ENCODE results near the gene PDE6C. TPM values are rescaled to one million over a fixed set of nuclear protein-coding genes. Genes with fewer than 3 reads are reported as not detected.

Gene PDE6C
- total and polyA plus RNA-seq, 4 donors = not detected

DNA sequence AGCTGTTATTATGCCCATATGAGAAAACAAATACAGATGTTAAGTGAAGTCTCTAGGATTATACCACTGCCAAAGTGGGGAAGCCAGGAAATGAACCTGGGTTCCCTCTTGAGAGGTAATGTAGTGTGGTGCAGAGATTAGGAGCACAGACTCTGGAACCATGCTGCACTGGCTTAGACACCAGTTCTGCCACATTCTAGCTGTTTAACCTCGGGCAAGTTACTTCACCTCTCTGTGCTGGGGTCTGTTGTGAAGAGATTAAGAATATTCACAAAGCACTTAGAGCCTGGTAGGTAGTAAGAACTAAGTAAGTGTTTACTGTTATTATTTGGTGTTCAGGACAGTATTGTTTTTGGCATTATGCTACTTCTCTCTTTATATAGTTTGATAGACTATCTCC, 41.9 kb downstream of the PDE6C start:
- WGBS, 2 donors = 85 to 88% methylated on average over 1 of the region's 1 CpG
- H3K9ac ChIP-seq (ENCODE audit: insufficient read depth in 1 of 2, low read length in 2 of 2) = no peak overlapping the region
- H3K9me3 ChIP-seq (ENCODE audit: control insufficient read depth in 4 of 4, insufficient read depth in 3 of 4, low read length in 3 of 4) = no peaks in the 10 kb centered on the region
- no peaks in the 10 kb centered on the region for H3K27me3 ChIP-seq (ENCODE audit: control insufficient read depth in 3 of 3, insufficient read depth in 3 of 3, low read length in 2 of 3)
- DNase-seq = no peak
- H3K36me3 ChIP-seq (ENCODE audit: control insufficient read depth in 4 of 4, insufficient read depth in 4 of 4, low read length in 4 of 4) = no peaks in the 10 kb centered on the region
- TF ChIP-seq, protein P1, sequence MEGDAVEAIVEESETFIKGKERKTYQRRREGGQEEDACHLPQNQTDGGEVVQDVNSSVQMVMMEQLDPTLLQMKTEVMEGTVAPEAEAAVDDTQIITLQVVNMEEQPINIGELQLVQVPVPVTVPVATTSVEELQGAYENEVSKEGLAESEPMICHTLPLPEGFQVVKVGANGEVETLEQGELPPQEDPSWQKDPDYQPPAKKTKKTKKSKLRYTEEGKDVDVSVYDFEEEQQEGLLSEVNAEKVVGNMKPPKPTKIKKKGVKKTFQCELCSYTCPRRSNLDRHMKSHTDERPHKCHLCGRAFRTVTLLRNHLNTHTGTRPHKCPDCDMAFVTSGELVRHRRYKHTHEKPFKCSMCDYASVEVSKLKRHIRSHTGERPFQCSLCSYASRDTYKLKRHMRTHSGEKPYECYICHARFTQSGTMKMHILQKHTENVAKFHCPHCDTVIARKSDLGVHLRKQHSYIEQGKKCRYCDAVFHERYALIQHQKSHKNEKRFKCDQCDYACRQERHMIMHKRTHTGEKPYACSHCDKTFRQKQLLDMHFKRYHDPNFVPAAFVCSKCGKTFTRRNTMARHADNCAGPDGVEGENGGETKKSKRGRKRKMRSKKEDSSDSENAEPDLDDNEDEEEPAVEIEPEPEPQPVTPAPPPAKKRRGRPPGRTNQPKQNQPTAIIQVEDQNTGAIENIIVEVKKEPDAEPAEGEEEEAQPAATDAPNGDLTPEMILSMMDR (IDR thresholded peaks at IDR 0.05; ENCODE audit: control extremely low read depth, extremely low read depth) = no peak
- H3K27ac ChIP-seq (ENCODE audit: low read depth in 1 of 2, low read length in 1 of 2) = no peak overlapping the region
- no peak overlapping the region for H3K4me3 ChIP-seq
- no peak for ATAC-seq (ENCODE audit: insufficient read depth, low FRiP score)
- H3K4me1 ChIP-seq (ENCODE audit: control insufficient read depth in 5 of 5, insufficient read depth in 5 of 5, low read length in 5 of 5) = no peaks in the 10 kb centered on the region

DNA sequence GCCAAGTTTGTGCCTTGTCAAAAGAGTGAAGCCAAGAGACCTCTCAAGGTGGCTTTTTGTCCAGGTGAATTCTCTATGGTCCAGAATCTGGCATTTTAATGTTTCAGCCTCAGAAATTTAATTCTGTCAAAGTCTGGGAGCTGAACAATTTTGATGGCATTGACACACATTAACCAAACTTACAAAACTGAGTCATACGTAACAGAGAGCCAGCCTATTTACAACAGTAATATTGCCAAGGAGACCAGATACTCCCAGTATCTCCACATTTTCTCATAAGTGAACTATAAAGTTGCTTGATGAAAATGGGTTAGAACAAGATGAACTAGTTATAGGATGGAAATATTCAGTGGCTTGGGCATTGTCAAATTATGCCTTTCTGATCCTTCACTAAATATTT, 43.8 kb downstream of the PDE6C start:
- H3K4me1 ChIP-seq (ENCODE audit: control insufficient read depth in 5 of 5, insufficient read depth in 5 of 5, low read length in 5 of 5) = no peaks in the 10 kb centered on the region
- no peak overlapping the region for H3K9ac ChIP-seq (ENCODE audit: insufficient read depth in 1 of 2, low read length in 2 of 2)
- ATAC-seq (ENCODE audit: insufficient read depth, low FRiP score) (no peak), DNase-seq (no peak)
- no peaks in the 10 kb centered on the region for H3K9me3 ChIP-seq (ENCODE audit: control insufficient read depth in 4 of 4, insufficient read depth in 3 of 4, low read length in 3 of 4)
- WGBS, 2 donors = 90 to 94% methylated on average over 1 of the region's 1 CpG
- H3K36me3 ChIP-seq (ENCODE audit: control insufficient read depth in 4 of 4, insufficient read depth in 4 of 4, low read length in 4 of 4) = peaks cover 0 to 10% (median 3%) of the 10 kb centered on the region in 4 donors
- no peak overlapping the region for H3K27ac ChIP-seq (ENCODE audit: low read depth in 1 of 2, low read length in 1 of 2)
- H3K27me3 ChIP-seq (ENCODE audit: control insufficient read depth in 3 of 3, insufficient read depth in 3 of 3, low read length in 2 of 3) = no peaks in the 10 kb centered on the region
- TF ChIP-seq, protein P1 (IDR thresholded peaks at IDR 0.05; ENCODE audit: control extremely low read depth, extremely low read depth) = no peak
- no peak overlapping the region for H3K4me3 ChIP-seq

DNA sequence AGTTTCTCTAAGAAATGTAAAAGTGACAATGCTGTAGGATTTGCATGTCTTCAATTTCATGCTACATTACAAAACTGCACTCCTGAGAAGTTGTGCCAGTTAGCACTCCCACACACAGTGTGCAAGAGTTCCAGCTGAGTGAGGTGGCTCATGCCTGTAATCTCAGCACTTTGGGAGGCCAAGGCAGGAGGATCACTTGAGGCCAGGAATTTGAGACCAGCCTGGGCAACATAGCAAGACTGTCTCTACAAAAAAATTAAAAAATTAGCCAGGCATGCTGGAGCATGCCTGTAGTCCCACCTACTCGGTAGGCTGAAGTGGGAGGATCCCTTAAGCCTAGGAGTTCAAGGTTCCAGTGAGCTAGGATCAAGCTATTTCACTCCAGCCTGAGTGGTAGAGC, 45.4 kb downstream of the PDE6C start:
- Histone ChIP-seq H3K9me3 (ENCODE audit: control insufficient read depth in 4 of 4, insufficient read depth in 3 of 4, low read length in 3 of 4) (no peaks in the 10 kb centered on the region), H3K4me1 (ENCODE audit: control insufficient read depth in 5 of 5, insufficient read depth in 5 of 5, low read length in 5 of 5) (no peaks in the 10 kb centered on the region), H3K27ac (ENCODE audit: low read depth in 1 of 2, low read length in 1 of 2) (no peak overlapping the region), H3K36me3 (ENCODE audit: control insufficient read depth in 4 of 4, insufficient read depth in 4 of 4, low read length in 4 of 4) (peaks cover 0 to 12% (median 5%) of the 10 kb centered on the region in 4 donors), H3K27me3 (ENCODE audit: control insufficient read depth in 3 of 3, insufficient read depth in 3 of 3, low read length in 2 of 3) (no peaks in the 10 kb centered on the region), H3K4me3 (no peak overlapping the region), H3K9ac (ENCODE audit: insufficient read depth in 1 of 2, low read length in 2 of 2) (no peak overlapping the region)
- no peak for ATAC-seq (ENCODE audit: insufficient read depth, low FRiP score)
- TF ChIP-seq, protein P1 (IDR thresholded peaks at IDR 0.05; ENCODE audit: control extremely low read depth, extremely low read depth) = no peak
- WGBS, 2 donors = 84 to 88% methylated on average over 1 of the region's 1 CpG
- no peak for DNase-seq

DNA sequence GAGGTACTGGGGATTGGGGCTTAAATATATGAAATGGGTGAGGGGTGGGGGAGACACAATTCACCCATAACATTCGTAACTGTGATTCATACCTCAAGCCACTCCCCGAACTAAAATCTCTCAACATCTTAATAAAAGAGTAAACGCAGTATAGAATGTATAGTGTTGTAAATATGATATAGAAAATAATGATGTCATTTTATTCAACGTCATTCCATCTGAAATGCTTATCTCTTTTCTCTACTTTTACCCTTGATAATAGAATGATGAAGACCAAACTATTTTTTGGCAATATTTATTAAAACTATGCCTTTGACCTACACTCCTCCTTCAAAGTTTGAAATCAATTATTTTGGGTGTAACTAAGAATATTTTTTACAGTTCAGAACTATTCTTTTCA, 53.7 kb downstream of the PDE6C start:
- no peaks in the 10 kb centered on the region for H3K4me1 ChIP-seq (ENCODE audit: control insufficient read depth in 5 of 5, insufficient read depth in 5 of 5, low read length in 5 of 5)
- H3K36me3 ChIP-seq (ENCODE audit: control insufficient read depth in 4 of 4, insufficient read depth in 4 of 4, low read length in 4 of 4) = peaks cover 7 to 31% (median 22%) of the 10 kb centered on the region in 4 donors
- no peak overlapping the region for H3K4me3 ChIP-seq
- no peak overlapping the region for H3K27ac ChIP-seq (ENCODE audit: low read depth in 1 of 2, low read length in 1 of 2)
- TF ChIP-seq, protein P1 (IDR thresholded peaks at IDR 0.05; ENCODE audit: control extremely low read depth, extremely low read depth) = no peak
- H3K9ac ChIP-seq (ENCODE audit: insufficient read depth in 1 of 2, low read length in 2 of 2) = no peak overlapping the region
- no peaks in the 10 kb centered on the region for H3K9me3 ChIP-seq (ENCODE audit: control insufficient read depth in 4 of 4, insufficient read depth in 3 of 4, low read length in 3 of 4)
- ATAC-seq (ENCODE audit: insufficient read depth, low FRiP score) = no peak
- 98 to 99% methylated on average over 4 of the region's 4 CpGs for WGBS, 2 donors
- no peak for DNase-seq
- H3K27me3 ChIP-seq (ENCODE audit: control insufficient read depth in 3 of 3, insufficient read depth in 3 of 3, low read length in 2 of 3) = no peaks in the 10 kb centered on the region
